Measurements from ENCODE around the gene FBXO7. TPM values are rescaled to one million over a fixed set of nuclear protein-coding genes. Genes with fewer than 3 reads are reported as not detected.

The FBXO7 gene
- total and polyA plus RNA-seq, 9 of the 15 experiments (the other 6 are each of a cell fraction or from before 2014, with no cell fraction given), result 34.0 to 162 (median 85.2) TPM

DNA sequence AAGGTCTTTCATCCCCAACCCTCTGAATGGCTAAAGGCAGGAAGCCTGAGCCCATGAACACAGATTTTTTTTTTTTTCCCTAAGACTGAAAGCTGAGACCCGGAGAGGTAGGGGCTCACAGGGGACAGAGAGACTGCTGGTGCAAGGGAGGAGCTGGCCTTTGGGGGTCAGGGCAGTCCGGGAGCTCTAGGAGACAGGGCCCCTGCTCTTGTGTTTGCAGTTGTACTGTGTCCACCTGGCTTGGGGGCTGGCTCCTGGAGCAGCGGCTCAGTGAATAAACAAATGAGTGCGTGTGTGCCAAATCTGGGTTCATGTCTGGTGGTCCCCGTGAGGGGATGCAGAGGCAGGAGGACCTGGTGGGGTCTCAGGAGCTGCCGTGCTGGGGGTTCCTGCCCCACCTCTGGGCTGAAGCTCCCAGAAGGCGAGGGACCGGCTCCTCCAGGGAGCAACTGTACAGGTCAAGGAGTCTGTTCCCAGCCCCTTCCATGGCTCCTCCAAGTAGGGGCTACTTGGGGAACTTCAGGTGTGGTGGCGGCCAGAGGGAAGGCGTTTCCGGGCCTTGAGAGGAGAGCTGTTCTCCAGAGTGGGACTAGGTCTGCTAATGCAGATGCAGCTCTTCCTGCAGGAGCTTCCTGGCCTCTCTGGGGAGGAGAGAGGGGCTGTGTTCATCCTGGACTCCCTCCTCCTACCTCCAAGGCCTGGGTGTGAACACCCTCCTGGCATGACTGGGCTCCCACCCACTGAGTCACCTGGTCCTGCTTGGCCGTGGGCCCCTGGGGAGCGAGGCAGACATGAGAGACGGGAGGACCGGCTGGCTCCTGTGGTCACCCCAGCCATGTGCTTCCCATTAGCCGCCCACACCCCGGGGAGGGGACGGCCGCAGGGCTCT is 57.6 kb downstream of the FBXO7 start:
- Histone ChIP-seq H3K4me2 (ENCODE audit: insufficient read depth, low read length) (peak overlapping the region; percentile 28), H4K20me1 (replicated peaks; ENCODE audit: control insufficient read depth, insufficient read depth, low read length) (no peaks in the 10 kb centered on the region), H3K9me1 (ENCODE audit: control insufficient read depth, insufficient read depth, low read length) (no peaks in the 10 kb centered on the region), H3K27ac (ENCODE audit: extremely low read depth, low read depth, low read length) (peak overlapping the region; percentile 63; the same call in 2 of the 3 replicates), H3K4me3 (no peak overlapping the region), H3K27me3 (ENCODE audit: control insufficient read depth in 2 of 2, insufficient read depth in 2 of 2, low read length in 2 of 2) (no peaks in the 10 kb centered on the region), H3K36me3 (ENCODE audit: control insufficient read depth, insufficient read depth, low read length) (no peaks in the 10 kb centered on the region), H3K9me3 (replicated peaks; ENCODE audit: control insufficient read depth, insufficient read depth, low read depth, low read length) (no peaks in the 10 kb centered on the region), H3K9ac (ENCODE audit: insufficient read depth in 1 of 2, low read depth in 2 of 2, low read length in 2 of 2) (peak overlapping the region; percentile 30 to 76; a peak in 3 of 4 replicates), H3K4me1 (replicated peaks in 1 of 2; ENCODE audit: control insufficient read depth in 2 of 2, insufficient read depth in 2 of 2, low read length in 2 of 2) (peaks cover 18 to 24% of the 10 kb centered on the region in 2 experiments), H2AFZ (ENCODE audit: low read depth, low read length) (peak overlapping the region; percentile 85), H3K79me2 (ENCODE audit: control insufficient read depth, insufficient read depth, low read length) (no peaks in the 10 kb centered on the region)
- intact Hi-C loops (cut with micrococcal nuclease) (loop anchor here (5.0 kb wide), 1 partner anchor 130 kb away; no protein-coding TSS in a partner anchor), in situ Hi-C loops (cut with MboI) (loop anchor here (25.0 kb wide), 1 partner anchor 680 kb away; no protein-coding TSS in a partner anchor)
- no TSS peak for BruUV-seq (replicated peaks)
- FAIRE-seq (peak; percentile 56), DNase-seq (ENCODE audit: extremely low read depth in 1 of 4, low spot score in 3 of 4) (peak; percentile 69 to 77 (median 76)), ATAC-seq (peak; percentile 78)
- ChIA-PET CTCF (ENCODE audit: low intra/inter-chr PET ratio) (interaction anchor here (0.7 kb wide), 1 partner anchor 476 kb away, joined by 5 read pairs; no protein-coding TSS in a partner anchor), POLR2A (interaction anchor here (0.5 to 0.9 kb wide), 4 partner anchors 70 to 1517 kb away, joined by 3 read pairs; no protein-coding TSS in a partner anchor)
- 36% methylated on average over 14 of the region's 19 CpGs for WGBS (ENCODE audit: insufficient coverage, low coverage, missing lambda C conversion rate)
- TF ChIP-seq KDM4B (IDR thresholded peaks at IDR 0.05; ENCODE audit: borderline replicate concordance in 2 of 2, low read depth in 1 of 2) (no peak), POLR2G (IDR thresholded peaks at IDR 0.05; ENCODE audit: low read depth, low read length) (peak; percentile 76), FOXJ2 (tag; IDR thresholded peaks at IDR 0.05) (no peak), PHF20 (IDR thresholded peaks at IDR 0.05; ENCODE audit: partially characterized antibody) (no peak), MYBL2 (IDR thresholded peaks at IDR 0.05; ENCODE audit: low read depth) (no peak), MYBL2 (CRISPR knock-in tag; IDR thresholded peaks at IDR 0.05; ENCODE audit: borderline replicate concordance) (no peak), LCOR (CRISPR knock-in tag; IDR thresholded peaks at IDR 0.05) (no peak), TBL1XR1 (IDR thresholded peaks at IDR 0.05; ENCODE audit: low read length in 2 of 2) (no peak), BHLHE40 (IDR thresholded peaks at IDR 0.05; ENCODE audit: low read length) (peak; percentile 94), CAMTA2 (CRISPR knock-in tag; conservative IDR thresholded peaks at IDR 0.05) (no peak)
- TF ChIP-seq, protein P1, sequence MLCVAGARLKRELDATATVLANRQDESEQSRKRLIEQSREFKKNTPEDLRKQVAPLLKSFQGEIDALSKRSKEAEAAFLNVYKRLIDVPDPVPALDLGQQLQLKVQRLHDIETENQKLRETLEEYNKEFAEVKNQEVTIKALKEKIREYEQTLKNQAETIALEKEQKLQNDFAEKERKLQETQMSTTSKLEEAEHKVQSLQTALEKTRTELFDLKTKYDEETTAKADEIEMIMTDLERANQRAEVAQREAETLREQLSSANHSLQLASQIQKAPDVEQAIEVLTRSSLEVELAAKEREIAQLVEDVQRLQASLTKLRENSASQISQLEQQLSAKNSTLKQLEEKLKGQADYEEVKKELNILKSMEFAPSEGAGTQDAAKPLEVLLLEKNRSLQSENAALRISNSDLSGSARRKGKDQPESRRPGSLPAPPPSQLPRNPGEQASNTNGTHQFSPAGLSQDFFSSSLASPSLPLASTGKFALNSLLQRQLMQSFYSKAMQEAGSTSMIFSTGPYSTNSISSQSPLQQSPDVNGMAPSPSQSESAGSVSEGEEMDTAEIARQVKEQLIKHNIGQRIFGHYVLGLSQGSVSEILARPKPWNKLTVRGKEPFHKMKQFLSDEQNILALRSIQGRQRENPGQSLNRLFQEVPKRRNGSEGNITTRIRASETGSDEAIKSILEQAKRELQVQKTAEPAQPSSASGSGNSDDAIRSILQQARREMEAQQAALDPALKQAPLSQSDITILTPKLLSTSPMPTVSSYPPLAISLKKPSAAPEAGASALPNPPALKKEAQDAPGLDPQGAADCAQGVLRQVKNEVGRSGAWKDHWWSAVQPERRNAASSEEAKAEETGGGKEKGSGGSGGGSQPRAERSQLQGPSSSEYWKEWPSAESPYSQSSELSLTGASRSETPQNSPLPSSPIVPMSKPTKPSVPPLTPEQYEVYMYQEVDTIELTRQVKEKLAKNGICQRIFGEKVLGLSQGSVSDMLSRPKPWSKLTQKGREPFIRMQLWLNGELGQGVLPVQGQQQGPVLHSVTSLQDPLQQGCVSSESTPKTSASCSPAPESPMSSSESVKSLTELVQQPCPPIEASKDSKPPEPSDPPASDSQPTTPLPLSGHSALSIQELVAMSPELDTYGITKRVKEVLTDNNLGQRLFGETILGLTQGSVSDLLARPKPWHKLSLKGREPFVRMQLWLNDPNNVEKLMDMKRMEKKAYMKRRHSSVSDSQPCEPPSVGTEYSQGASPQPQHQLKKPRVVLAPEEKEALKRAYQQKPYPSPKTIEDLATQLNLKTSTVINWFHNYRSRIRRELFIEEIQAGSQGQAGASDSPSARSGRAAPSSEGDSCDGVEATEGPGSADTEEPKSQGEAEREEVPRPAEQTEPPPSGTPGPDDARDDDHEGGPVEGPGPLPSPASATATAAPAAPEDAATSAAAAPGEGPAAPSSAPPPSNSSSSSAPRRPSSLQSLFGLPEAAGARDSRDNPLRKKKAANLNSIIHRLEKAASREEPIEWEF (CRISPR knock-in tag; IDR thresholded peaks at IDR 0.05), result no peak
- TF ChIP-seq, protein P2, sequence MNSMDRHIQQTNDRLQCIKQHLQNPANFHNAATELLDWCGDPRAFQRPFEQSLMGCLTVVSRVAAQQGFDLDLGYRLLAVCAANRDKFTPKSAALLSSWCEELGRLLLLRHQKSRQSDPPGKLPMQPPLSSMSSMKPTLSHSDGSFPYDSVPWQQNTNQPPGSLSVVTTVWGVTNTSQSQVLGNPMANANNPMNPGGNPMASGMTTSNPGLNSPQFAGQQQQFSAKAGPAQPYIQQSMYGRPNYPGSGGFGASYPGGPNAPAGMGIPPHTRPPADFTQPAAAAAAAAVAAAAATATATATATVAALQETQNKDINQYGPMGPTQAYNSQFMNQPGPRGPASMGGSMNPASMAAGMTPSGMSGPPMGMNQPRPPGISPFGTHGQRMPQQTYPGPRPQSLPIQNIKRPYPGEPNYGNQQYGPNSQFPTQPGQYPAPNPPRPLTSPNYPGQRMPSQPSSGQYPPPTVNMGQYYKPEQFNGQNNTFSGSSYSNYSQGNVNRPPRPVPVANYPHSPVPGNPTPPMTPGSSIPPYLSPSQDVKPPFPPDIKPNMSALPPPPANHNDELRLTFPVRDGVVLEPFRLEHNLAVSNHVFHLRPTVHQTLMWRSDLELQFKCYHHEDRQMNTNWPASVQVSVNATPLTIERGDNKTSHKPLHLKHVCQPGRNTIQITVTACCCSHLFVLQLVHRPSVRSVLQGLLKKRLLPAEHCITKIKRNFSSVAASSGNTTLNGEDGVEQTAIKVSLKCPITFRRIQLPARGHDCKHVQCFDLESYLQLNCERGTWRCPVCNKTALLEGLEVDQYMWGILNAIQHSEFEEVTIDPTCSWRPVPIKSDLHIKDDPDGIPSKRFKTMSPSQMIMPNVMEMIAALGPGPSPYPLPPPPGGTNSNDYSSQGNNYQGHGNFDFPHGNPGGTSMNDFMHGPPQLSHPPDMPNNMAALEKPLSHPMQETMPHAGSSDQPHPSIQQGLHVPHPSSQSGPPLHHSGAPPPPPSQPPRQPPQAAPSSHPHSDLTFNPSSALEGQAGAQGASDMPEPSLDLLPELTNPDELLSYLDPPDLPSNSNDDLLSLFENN (IDR thresholded peaks at IDR 0.05; ENCODE audit: low read depth in 2 of 2, low read length in 2 of 2), result no peak
